HG03097 (cell line): ENCODE results near the gene ANKAR.
"Not testable (repeated sequence)": the region's sequence is repeated elsewhere in the genome, so short reads cannot be mapped to it uniquely, and the experiment has no call there.

Experiments
- ATAC-seq: cut with Tn5 transposase; IDR thresholded peaks from one replicate; pipeline ENCODE4 v1.9.1; 2021; ENCODE audit not compliant: unreplicated experiment, low FRiP score

Gene ANKAR

DNA sequence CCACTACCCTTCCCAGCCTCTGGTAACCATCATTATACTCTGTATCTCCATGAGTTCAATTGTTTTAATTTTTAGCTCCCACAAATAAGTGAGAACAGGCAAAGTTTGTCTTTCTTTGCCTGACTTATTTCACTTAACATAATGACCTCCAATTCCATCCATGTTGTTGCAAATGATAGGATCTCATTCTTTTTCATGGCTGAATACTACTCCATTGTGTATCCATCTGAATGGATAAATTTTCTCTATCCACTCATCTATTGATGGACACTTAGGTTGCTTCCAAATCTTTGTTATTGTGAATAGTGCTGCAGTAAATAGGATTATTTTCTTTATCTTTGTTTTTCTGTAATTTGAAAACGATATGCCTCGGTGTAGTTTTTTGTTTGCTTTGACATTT, 26.2 kb downstream of the ANKAR start:
- no peak for ATAC-seq

DNA sequence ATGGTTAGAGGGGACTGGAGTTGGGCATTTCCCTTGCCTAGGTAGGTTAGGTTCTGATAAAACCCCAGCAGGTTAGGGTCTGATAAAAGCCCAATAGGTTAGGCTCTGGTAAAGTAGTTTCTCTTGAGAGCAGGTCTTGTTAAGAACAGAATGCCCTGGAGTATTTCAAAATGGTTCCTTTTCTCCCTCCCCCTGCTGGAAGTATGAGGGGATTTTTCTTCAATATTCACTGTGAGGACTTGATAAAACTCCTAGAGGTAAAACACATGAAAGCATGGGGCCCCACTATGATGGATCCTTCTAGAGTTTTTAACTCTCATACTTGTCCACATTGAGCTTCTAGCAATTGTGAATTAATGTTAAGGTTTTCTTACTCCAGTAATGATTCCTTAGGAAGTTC, 27.6 kb downstream of the ANKAR start:
- no peak for ATAC-seq

GRCh38 chr2:189709501-189710221, 35.2 kb downstream of the ANKAR start:
- ATAC-seq, result no peak

- ATAC-seq, result not testable (repeated sequence)
These were observed 43.1 kb downstream of the ANKAR start for GRCh38 chr2:189717593-189717992.

DNA sequence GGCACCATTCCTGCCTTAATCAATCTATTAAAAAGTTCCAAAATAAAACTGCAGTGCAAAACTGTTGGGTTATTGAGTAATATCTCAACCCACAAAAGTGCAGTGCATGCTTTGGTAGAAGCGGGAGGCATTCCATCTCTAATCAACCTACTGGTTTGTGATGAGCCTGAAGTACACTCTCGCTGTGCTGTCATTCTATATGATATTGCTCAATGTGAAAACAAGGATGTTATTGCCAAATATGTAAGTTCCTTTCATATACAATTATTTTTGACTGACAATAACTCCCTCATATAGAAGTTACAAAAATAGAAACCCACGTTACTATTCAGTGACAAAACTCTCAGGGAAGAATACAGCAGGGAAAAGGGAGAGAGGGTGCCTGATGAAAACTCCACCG, 45.1 kb downstream of the ANKAR start:
- no peak for ATAC-seq

- no peak for ATAC-seq
These were observed 48.7 kb downstream of the ANKAR start for GRCh38 chr2:189723192-189723591.
